ENCODE measurements around the gene ZSCAN2. TPM values are rescaled to one million over a fixed set of nuclear protein-coding genes. Genes with fewer than 3 reads are reported as not detected.

The ZSCAN2 gene
- total and polyA plus RNA-seq, 10 of the 15 experiments (the other 5 are each of a cell fraction or from before 2014, with no cell fraction given), result 2.7 to 13.2 (median 8.6) TPM

DNA sequence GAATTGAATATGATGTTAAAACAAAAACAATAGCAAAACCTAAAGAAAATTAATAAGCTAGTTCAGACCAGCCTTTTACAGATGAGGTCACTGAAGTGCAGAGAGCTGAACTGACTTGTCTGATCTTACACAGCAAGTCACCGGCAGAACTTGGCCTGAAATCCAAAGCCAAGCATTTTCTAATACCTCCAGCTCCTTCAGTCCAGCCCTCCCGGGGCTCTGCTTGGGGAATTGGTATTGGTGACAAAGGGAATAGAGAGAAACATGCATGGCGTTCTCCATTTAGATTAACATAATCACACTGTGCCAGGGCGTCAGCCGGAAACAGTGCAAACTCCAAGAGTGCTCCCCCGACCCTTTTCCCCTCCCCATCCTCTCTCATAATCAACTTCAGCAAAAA lies 14.1 kb upstream of the ZSCAN2 start:
- Histone ChIP-seq H3K27me3 (replicated peaks in 1 of 2; ENCODE audit: control insufficient read depth in 2 of 2, insufficient read depth in 2 of 2, low read length in 1 of 2) (no peaks in the 10 kb centered on the region; a peak in 1 of 4 replicates), H3K9ac (ENCODE audit: control insufficient read depth, insufficient read depth, low read length) (no peak overlapping the region), H3K4me1 (ENCODE audit: control insufficient read depth, insufficient read depth, low read length) (no peaks in the 10 kb centered on the region), H2AFZ (ENCODE audit: control insufficient read depth, low read depth, low read length) (no peak overlapping the region), H3K36me3 (ENCODE audit: control insufficient read depth in 2 of 2, insufficient read depth in 2 of 2, low read length in 1 of 2) (no peaks in the 10 kb centered on the region), H3K4me3 (no peak overlapping the region), H3K9me3 (replicated peaks; ENCODE audit: control insufficient read depth, insufficient read depth, low read length) (no peaks in the 10 kb centered on the region), H3K79me2 (ENCODE audit: control insufficient read depth, insufficient read depth, low read length) (no peaks in the 10 kb centered on the region), H3K27ac (ENCODE audit: control insufficient read depth, insufficient read depth) (no peak overlapping the region), H4K20me1 (ENCODE audit: control insufficient read depth, insufficient read depth) (no peaks in the 10 kb centered on the region), H3K4me2 (ENCODE audit: control insufficient read depth, insufficient read depth) (no peak overlapping the region)
- DNase-seq (ENCODE audit: low read depth, low spot score) (no peak), FAIRE-seq (no peak), ATAC-seq (no peak)
- WGBS (ENCODE audit: insufficient coverage, insufficient replicate concordance, low lambda C conversion rate, missing lambda C conversion rate), result 54% methylated on average over 6 of the region's 6 CpGs
- RAD21 ChIA-PET (ENCODE audit: unreplicated experiment), result interaction anchor here (0.9 kb wide), 1 partner anchor 292 kb away, joined by 3 read pairs; no protein-coding TSS in a partner anchor
- SMC1A ChIA-PET (ENCODE audit: uncharacterized antibody, unreplicated experiment), result interaction anchor here (1.4 to 4.4 kb wide), 4 partner anchors 12 to 458 kb away, joined by 7 to 12 read pairs (median 9); no protein-coding TSS in a partner anchor
- in situ Hi-C loops (cut with MboI), result loop anchor here (5.0 kb wide), 1 partner anchor 456 kb away; no protein-coding TSS in a partner anchor
- BruUV-seq (replicated peaks), result no TSS peak
- intact Hi-C loops (cut with micrococcal nuclease; ENCODE audit: unreplicated experiment), result loop anchor here (5.0 kb wide), 1 partner anchor 456 kb away; no protein-coding TSS in a partner anchor
- TF ChIP-seq NRF1 (conservative IDR thresholded peaks at IDR 0.05; ENCODE audit: low read depth, low read length), result no peak
- TF ChIP-seq RELA (IDR thresholded peaks at IDR 0.05; ENCODE audit: borderline replicate concordance, partially characterized antibody), result no peak
- TF ChIP-seq EP300 (IDR thresholded peaks at IDR 0.05; ENCODE audit: borderline replicate concordance in 1 of 2, control insufficient read depth in 1 of 2, low read depth in 2 of 2, low read length in 2 of 2), result no peak
- POLR2A ChIA-PET, result no interaction called here
- CTCF ChIA-PET, result interaction anchor here (0.9 to 5.3 kb wide), 10 partner anchors 10 to 473 kb away, joined by 3 to 42 read pairs (median 11); no protein-coding TSS in a partner anchor

Measured in GM12878 (cell line).